OCI-M2 (cell line): ENCODE measurements around the gene SLC16A6.
"Not testable (repeated sequence)": the region's sequence is repeated elsewhere in the genome, so short reads cannot be mapped to it uniquely, and the experiment has no call there.

ENCODE experiments used
- DNase-seq: peaks from one replicate; lab custom pipeline; 2025; ENCODE audit not compliant: unreplicated experiment; lab: John Stamatoyannopoulos, UW

Gene SLC16A6

DNA sequence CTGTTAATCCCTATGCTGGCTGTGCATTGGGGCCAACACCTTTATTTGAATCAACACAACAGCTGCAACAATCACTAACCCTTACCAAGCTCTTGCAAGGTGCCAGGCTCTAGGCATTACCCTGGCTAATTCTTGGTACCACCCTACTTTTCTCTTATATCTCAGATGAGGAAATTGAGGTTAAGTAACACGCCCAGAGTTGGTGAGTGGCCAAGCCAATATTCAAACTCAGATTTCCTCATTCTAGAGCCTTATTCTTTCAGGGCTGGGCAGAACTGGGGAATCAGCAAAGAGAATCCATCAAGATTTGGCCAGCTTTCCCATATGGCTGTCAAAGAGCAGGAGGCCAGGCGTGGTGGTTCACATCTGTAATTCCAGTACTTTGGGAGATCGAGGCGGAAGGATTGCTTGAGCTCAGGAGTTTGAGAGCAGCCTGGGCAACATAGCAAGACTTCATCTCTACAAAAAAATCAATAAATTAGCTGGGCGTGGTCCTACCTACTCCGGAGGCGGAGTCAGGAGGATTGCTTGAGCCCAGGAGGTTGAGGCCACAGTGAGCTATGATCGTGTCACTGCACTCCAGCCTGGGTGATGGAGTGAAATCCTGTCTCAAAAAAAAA, 24.1 kb upstream of the SLC16A6 start:
- no peak for DNase-seq

- DNase-seq, result no peak
Measured at GRCh38 chr17:68310152-68310551, 19.2 kb upstream of the SLC16A6 start.

GRCh38 chr17:68309066-68309670, 18.2 kb upstream of the SLC16A6 start:
- not testable (repeated sequence) for DNase-seq

DNA sequence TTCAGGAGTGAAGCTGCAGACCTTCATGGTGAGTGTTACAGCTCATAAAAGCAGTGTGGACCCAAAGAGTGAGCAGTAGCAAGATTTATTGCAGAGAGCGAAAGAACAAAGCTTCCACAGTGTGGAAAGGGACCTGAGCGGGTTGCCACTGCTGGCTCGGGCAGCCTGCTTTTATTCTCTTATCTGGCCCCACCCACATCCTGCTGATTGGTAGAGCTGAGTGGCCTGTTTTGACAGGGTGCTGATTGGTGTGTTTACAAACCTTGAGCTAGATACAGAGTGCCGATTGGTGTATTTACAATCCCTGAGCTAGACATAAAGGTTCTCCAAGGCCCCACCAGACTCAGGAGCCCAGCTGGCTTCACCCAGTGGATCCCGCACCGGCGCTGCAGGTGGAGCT, 17.6 kb upstream of the SLC16A6 start:
- not testable (repeated sequence) for DNase-seq

- no peak for DNase-seq
Measured at GRCh38 chr17:68307443-68307842, 16.5 kb upstream of the SLC16A6 start.

GRCh38 chr17:68306819-68307218, 15.9 kb upstream of the SLC16A6 start:
- no peak for DNase-seq

DNA sequence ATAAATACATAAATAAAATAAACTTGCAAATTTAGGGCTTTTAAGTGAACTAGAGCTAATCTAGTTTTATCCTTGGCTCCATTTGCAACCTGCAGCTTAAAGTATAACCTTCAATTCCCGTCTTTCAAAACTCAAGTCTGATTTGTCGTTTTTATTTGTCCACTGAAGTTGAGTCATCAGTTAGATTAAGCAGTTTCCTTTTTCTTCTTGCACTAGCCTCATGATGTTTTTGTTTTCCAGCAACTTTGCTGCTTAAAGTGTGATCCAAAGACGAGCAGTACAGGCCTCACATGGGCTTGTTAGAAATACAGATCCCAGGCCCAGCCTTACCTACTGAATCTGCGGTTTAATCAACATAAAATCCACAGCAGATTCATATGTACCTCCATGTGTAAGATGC, 14.2 kb upstream of the SLC16A6 start:
- no peak for DNase-seq

DNA sequence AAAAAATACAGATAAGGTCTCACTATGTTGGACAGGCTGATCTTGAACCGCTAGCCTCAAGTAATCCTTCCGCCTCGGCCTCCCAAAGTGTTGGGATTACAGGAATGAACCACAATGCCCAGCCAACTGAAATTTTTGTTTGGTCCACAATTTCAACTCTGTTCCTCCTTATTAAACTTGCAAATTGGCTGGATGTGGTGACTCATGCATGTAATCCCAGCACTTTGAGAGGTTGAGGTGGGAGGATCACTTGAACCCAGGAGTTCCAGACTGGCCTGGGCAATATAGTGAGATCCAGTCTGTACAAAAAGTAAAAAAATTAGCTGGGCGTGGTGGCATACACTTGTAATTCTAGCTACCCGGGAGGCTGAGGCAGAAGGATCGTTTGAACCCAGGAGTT, 13.8 kb upstream of the SLC16A6 start:
- DNase-seq, result no peak

GRCh38 chr17:68302666-68303065, 11.7 kb upstream of the SLC16A6 start:
- DNase-seq, result no peak

DNA sequence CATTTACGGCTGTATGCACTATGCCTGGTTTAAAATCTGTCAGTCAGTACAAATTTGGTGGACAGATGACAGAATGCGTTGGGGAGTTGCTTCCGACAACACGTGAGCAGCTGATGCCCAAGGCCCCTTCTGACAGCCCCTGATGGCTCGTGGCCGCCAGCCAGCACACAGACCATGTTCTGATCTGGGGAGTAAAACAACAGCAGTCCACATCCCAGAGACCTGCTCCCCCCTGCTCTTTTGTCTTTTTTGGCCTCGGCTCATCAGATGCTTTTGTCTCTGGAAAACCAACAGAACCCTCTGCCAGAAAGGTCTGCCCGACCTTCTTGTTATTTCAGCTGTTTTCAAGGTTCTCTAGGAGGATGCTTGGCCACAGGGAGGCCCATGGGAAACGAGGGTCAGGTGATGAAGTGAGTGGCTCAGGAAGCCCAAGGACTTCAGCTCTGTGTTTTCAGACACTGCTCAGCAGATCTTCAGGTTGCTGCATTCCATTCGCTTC, 11.2 kb upstream of the SLC16A6 start:
- DNase-seq, result no peak

- no peak for DNase-seq
Measured at GRCh38 chr17:68301438-68301959, 10.6 kb upstream of the SLC16A6 start.

DNA sequence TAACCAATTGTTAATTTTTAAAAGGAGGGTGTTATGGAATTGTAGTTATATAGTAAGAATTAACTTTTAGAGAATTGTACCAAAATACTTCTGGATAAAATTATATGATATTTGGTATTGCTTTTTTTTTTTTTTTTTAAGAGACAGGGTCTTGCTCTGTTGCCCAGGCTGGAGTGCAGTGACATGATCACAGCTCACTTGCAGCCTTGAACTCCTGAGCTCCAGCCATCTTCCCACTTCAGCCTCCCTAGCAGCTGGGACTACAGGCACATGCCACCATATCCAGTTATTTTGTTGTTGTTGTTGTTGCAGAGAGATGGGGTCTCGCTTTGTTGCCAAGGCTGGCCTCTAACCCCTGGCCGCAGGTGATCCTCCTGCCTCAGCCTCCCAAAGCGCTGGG, 8.9 kb upstream of the SLC16A6 start:
- no peak for DNase-seq

- DNase-seq, result no peak
Measured at GRCh38 chr17:68298601-68299000, 7.7 kb upstream of the SLC16A6 start.

- no peak for DNase-seq
Measured at GRCh38 chr17:68297195-68297594, 6.3 kb upstream of the SLC16A6 start.

DNA sequence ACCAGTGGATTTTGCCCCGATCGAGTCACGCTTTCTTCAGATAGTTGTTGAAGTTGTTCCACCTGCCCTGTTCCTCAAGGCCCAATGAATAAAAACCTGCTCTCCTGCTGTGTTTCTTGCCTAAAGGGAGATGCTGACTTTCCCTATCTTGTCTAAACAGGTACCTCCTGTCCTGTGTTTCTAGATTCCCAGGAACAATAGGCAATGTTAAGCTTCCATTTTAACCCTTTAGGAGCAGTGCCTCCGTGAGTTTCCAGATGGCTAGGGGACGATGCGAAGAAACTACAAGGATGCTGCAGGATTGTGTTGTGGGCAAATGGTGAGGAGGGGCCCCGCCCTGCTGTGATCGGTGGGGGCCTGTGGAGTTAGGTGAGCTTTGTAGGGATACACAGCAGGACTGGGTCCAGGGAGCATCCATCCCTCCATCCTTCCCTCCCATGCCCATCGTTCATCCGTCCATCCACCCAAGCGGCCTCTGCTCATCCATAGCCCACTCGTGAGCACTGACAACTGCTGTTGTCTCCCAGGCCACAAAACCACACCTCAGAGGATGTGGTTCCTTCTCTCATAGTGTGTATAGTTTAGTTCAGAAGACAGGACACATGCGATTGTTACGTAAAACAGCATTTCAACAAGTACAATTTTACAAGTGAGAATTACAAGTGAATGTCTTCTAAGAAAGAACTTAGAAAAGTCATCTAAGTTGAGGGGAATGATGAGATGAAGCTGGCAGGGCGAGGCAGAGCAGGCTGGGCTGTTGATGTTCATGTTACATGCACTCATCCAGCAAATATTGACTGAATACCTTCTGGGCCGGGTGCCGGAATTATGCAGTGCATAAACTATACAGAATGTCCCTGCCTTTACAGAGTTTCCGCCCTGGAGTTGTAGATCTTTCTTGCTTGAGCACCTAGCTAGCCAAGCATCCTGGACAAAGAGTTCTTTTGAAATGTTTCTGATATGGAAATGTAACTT, 5.6 kb upstream of the SLC16A6 start:
- DNase-seq, result no peak

GRCh38 chr17:68295086-68295485, 4.2 kb upstream of the SLC16A6 start:
- no peak for DNase-seq

DNA sequence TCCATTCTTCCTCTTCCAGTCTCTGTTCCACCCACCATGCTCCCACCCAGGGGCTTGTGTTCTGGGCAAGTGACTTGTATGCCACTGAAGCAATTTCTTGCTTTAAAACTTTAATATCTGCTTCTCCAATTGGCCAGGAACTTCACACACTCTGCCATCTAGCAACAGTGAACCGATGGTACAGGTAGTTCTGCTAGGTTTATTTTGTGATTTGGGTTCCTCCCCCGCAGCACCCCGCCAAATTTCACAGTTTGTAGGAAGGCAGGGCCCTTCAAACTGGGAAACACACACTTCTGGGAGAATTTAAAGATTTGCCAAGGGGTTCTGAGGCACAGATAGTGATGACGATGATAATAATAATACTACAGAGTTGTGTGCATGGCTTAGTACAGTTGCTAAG, 3.7 kb upstream of the SLC16A6 start:
- no peak for DNase-seq

DNA sequence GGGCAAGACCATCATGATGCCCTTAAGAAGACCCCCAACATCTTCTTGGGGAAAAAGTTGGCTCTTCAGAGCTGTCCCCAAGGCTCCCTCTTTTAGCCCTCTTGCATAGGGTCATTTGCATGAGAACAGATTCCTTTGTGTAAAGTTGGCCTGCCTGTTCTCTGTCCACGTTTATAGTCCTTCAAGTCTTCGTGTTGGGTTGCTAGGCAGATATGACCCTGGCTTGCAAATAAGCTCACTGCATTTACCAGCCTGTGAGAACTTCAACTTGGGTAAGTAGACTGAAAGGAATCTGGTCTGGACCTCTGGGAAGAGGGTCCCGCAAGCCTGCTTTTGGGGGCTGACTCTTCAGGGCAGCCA, 3.2 kb upstream of the SLC16A6 start:
- DNase-seq, result no peak

DNA sequence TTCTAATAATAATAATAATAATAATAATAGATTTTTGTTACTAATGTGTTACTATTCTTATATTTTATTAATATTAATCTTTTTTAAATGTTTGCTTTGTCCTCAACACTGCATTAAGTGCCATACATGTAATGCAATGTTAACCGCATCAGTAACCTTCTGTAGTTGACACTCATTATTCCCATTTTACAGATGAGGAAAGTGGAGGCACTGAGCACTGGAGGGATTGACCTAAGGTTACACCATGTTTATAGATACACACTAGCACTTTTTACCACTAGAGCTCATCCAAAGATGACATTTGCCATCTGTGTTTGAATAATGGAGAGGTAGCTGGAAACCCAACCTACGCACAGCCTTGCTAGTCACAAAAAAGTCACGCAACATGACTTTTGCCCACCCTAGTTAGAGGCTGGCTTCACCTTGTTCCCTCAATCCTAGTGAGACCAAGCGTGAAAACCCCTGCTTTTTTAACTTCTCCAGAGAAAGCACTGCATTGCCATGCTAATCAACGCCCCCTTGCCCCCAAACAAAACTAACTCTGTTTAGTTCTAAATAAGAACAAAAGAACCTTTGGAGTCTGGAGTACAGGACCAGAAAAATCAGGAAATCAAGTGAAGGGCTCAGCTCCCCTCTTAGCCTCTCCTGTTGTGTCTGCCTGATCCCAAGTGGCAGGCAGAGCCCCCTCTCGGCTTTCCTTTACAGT, 2.7 kb upstream of the SLC16A6 start:
- DNase-seq, result no peak

DNA sequence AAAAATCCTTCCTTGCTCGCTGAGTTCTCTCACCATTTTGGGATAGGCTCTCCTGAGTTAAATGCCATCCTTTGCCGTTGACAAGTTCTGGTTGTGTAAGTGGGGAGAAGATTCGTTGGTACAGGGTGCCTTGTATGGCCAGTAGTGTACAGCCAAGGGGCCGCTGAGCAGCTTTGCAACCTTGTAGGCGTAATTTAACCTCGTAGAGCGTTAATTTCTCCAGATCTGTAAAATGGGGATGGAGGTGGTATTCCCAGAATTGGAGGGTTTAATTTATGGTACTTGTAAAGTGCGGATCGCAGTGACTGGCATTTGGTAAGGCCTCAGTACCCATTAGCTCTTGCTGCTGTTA, 1.7 kb upstream of the SLC16A6 start:
- DNase-seq, result no peak
